Measurements from ENCODE around the gene NDST3. TPM values are rescaled to one million over a fixed set of nuclear protein-coding genes. Genes with fewer than 3 reads are reported as not detected.

The NDST3 gene
- total RNA-seq, 1 experiment from 2014 or later = 0.70 TPM

- H3K14ac ChIP-seq (ENCODE audit: insufficient read depth, low read length) = no peak overlapping the region
- no peak overlapping the region for H3K18ac ChIP-seq (ENCODE audit: insufficient read length, low read depth, low read length)
- no peaks in the 10 kb centered on the region for H3K27me3 ChIP-seq (ENCODE audit: insufficient read depth, low read length)
- Mint-ChIP-seq H3K4me1 (peaks cover 9 to 11% of the 10 kb centered on the region in 2 experiments), H3K4me3 (no peak overlapping the region), H3K27me3 (ENCODE audit: low read depth) (peaks cover 10% of the 10 kb centered on the region), H3K27ac (no peak overlapping the region), H3K9me3 (no peaks in the 10 kb centered on the region), H3K36me3 (ENCODE audit: insufficient read depth in 1 of 3, low read depth in 3 of 3) (no peaks in the 10 kb centered on the region)
- H2BK5ac ChIP-seq (ENCODE audit: insufficient read length, low read length) = no peak overlapping the region
- H3T11ph ChIP-seq (ENCODE audit: low read length) = no peak overlapping the region
- TF ChIP-seq CTCF (conservative IDR thresholded peaks at IDR 0.05) = no peak
- no peak overlapping the region for H3K4me2 ChIP-seq (ENCODE audit: insufficient read depth, insufficient read length, low read length)
- H3K23ac ChIP-seq (ENCODE audit: insufficient read length, low read depth, low read length) = no peak overlapping the region
- no peak overlapping the region for H3K4ac ChIP-seq (ENCODE audit: low read depth, low read length)
- no peak overlapping the region for H2BK15ac ChIP-seq (ENCODE audit: low read depth, low read length)
- H3K79me2 ChIP-seq (ENCODE audit: insufficient read depth, low read length) = no peaks in the 10 kb centered on the region
- H4K8ac ChIP-seq (replicated peaks; ENCODE audit: insufficient read length, low read depth, low read length) = no peak overlapping the region
- no peak overlapping the region for H3K56ac ChIP-seq (ENCODE audit: insufficient read length, low read depth, low read length)
- no peaks in the 10 kb centered on the region for H3K9me3 ChIP-seq (ENCODE audit: control insufficient read depth, low read depth, low read length)
- no peak overlapping the region for H4K91ac ChIP-seq (ENCODE audit: insufficient read length, low read depth, low read length)
- WGBS (ENCODE audit: extremely low coverage, insufficient read length, low lambda C conversion rate) = no CpG with 5 or more reads among the region's 2 CpGs
- H2AK5ac ChIP-seq (ENCODE audit: insufficient read length, low read length) = no peak overlapping the region
- H4K5ac ChIP-seq (ENCODE audit: insufficient read length, low read depth, low read length) = no peak overlapping the region
- H3K79me1 ChIP-seq (ENCODE audit: insufficient read depth, low read depth, low read length, poor library complexity, severe bottlenecking) = no peaks in the 10 kb centered on the region
- H2BK12ac ChIP-seq (ENCODE audit: insufficient read length, low read depth, low read length) = no peak overlapping the region
- no peak for DNase-seq
- no peak overlapping the region for H3K27ac ChIP-seq (ENCODE audit: insufficient read length, low read depth, low read length)
- no peak overlapping the region for H3K9ac ChIP-seq (ENCODE audit: extremely low read depth, insufficient read length, low read length)
- no peak overlapping the region for H2BK120ac ChIP-seq (ENCODE audit: low read depth, low read length, poor library complexity, severe bottlenecking)
- no peaks in the 10 kb centered on the region; the same call in 1 of the 2 replicates for H3K4me1 ChIP-seq (ENCODE audit: insufficient read depth, low read length)
- H3K23me2 ChIP-seq (ENCODE audit: insufficient read length, low read depth, low read length, poor library complexity, severe bottlenecking) = no peaks in the 10 kb centered on the region
- H4K20me1 ChIP-seq (ENCODE audit: control insufficient read depth, insufficient read depth, insufficient read length) = no peaks in the 10 kb centered on the region
- H2BK20ac ChIP-seq (ENCODE audit: low read depth, low read length, poor library complexity, severe bottlenecking) = no peak overlapping the region
- no peak overlapping the region for H2AFZ ChIP-seq (ENCODE audit: low read length)
Observed at GRCh38 chr4:118036336-118036735, 2.0 kb downstream of the NDST3 start.
